IPS-15b (cell line): ENCODE results near the gene MYO1E.
"Not testable (repeated sequence)": the region's sequence is repeated elsewhere in the genome, so short reads cannot be mapped to it uniquely, and the experiment has no call there.

ENCODE experiments used
- H3K27me3 ChIP-seq: one replicate; pipeline ENCODE4 v1.6.1; 2013; ENCODE audit warnings: low read length; ENCODE audit not compliant: control insufficient read depth, insufficient read depth
- H3K36me3 ChIP-seq: one replicate; pipeline ENCODE4 v1.6.1; 2013; ENCODE audit warnings: low read length; ENCODE audit not compliant: control insufficient read depth, insufficient read depth
- H3K4me1 ChIP-seq: one replicate; pipeline ENCODE4 v1.6.1; 2013; ENCODE audit warnings: mild to moderate bottlenecking, low read length; ENCODE audit not compliant: control insufficient read depth, insufficient read depth
- H3K4me3 ChIP-seq: one replicate; pipeline ENCODE4 v1.5.1; 2013; ENCODE audit warnings: low read depth, low read length
- H3K9ac ChIP-seq: one replicate; pipeline ENCODE4 v1.6.1; 2013; ENCODE audit warnings: low read depth, mild to moderate bottlenecking, low read length
- H3K9me3 ChIP-seq: one replicate; pipeline ENCODE4 v1.6.1; 2013; ENCODE audit warnings: mild to moderate bottlenecking, low read length; ENCODE audit not compliant: control insufficient read depth, insufficient read depth

MYO1E gene

DNA sequence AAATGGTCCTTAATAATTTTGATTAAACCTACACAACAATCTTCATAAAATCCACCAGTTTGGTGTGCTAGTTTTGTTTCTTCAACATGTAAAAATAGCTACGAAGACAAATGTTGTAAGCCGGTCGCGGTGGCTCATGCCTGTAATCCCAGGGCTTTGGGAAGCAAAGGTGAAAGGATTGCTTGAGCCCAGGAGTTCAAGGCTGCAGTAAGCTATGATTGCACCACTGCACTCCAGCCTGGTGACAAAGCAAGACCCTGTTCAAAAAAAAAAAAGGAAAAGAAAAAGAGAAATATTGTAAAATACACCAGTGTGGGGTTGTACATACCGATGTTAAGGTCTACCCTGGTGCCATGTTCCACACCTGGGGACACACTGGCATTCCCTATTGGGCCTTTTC, 91.0 kb downstream of the MYO1E start:
- Histone ChIP-seq H3K9me3 (no peaks in the 10 kb centered on the region), H3K9ac (no peak overlapping the region), H3K4me3 (no peak overlapping the region), H3K4me1 (no peaks in the 10 kb centered on the region), H3K36me3 (no peaks in the 10 kb centered on the region), H3K27me3 (no peaks in the 10 kb centered on the region)

- no peaks in the 10 kb centered on the region for H3K36me3 ChIP-seq
- peaks cover 4% of the 10 kb centered on the region for H3K4me1 ChIP-seq
- H3K4me3 ChIP-seq, result no peak overlapping the region
- no peaks in the 10 kb centered on the region for H3K9me3 ChIP-seq
- H3K9ac ChIP-seq, result no peak overlapping the region
- no peaks in the 10 kb centered on the region for H3K27me3 ChIP-seq
Measured at GRCh38 chr15:59280855-59281254, 91.8 kb downstream of the MYO1E start.

- not testable (repeated sequence) for H3K9me3 ChIP-seq, H3K36me3 ChIP-seq, H3K9ac ChIP-seq, H3K4me3 ChIP-seq, H3K4me1 ChIP-seq, H3K27me3 ChIP-seq
Measured at GRCh38 chr15:59280292-59280691, 92.4 kb downstream of the MYO1E start.

- Histone ChIP-seq H3K27me3 (no peaks in the 10 kb centered on the region), H3K36me3 (no peaks in the 10 kb centered on the region), H3K9ac (no peak overlapping the region), H3K4me1 (peaks cover 4% of the 10 kb centered on the region), H3K4me3 (no peak overlapping the region), H3K9me3 (no peaks in the 10 kb centered on the region)
Measured at GRCh38 chr15:59279023-59279422, 93.6 kb downstream of the MYO1E start.

GRCh38 chr15:59278120-59278519, 94.6 kb downstream of the MYO1E start:
- H3K4me1 ChIP-seq, result peaks cover 4% of the 10 kb centered on the region
- no peak overlapping the region for H3K9ac ChIP-seq
- no peaks in the 10 kb centered on the region for H3K9me3 ChIP-seq
- H3K36me3 ChIP-seq, result no peaks in the 10 kb centered on the region
- H3K4me3 ChIP-seq, result no peak overlapping the region
- no peaks in the 10 kb centered on the region for H3K27me3 ChIP-seq

DNA sequence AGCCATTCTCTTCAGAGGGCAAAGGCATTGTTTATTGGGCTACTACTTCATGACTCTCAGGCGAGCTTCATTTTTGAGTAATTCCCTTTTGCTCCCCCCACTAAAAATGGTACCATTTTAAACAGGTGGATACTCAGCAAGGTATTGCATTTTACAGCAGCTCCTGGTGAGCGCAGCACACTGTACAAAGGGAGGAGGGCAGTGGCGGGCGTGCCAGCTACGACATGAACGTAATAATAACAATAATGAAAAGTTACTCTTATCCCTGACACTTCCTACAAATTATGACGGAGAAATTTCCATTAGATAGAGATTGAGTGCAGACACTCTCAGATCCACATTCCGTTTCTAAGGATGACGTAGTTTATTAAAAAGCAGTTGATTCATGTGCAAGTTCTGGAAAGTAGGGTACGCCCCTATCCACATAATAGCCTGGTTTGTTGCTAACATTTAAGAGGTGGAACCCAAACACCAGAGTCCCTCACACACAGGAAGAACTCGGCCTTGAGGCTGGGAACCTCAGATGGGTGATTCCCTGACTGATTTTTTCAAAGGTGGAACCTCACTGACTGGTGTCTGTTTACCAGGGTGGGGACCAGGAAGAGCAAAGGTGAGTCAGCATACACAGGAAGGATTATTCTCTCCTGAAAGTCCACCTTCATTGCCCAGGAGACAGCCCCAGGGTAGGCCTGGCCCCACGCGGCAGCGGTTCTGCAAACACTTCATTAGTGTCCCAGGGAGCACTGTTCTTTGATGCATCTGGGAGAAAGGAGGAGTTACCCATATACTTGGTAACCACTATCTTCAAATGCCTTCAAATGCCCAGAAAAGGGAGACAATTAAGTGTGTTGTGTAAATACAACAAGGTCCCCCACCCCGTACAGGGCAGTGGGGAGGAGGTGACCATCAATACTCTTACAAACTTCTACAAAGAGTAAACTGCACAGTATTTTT, 96.2 kb downstream of the MYO1E start:
- Histone ChIP-seq H3K4me3 (no peak overlapping the region), H3K27me3 (no peaks in the 10 kb centered on the region), H3K9ac (no peak overlapping the region), H3K36me3 (no peaks in the 10 kb centered on the region), H3K4me1 (peaks cover 4% of the 10 kb centered on the region), H3K9me3 (no peaks in the 10 kb centered on the region)

DNA sequence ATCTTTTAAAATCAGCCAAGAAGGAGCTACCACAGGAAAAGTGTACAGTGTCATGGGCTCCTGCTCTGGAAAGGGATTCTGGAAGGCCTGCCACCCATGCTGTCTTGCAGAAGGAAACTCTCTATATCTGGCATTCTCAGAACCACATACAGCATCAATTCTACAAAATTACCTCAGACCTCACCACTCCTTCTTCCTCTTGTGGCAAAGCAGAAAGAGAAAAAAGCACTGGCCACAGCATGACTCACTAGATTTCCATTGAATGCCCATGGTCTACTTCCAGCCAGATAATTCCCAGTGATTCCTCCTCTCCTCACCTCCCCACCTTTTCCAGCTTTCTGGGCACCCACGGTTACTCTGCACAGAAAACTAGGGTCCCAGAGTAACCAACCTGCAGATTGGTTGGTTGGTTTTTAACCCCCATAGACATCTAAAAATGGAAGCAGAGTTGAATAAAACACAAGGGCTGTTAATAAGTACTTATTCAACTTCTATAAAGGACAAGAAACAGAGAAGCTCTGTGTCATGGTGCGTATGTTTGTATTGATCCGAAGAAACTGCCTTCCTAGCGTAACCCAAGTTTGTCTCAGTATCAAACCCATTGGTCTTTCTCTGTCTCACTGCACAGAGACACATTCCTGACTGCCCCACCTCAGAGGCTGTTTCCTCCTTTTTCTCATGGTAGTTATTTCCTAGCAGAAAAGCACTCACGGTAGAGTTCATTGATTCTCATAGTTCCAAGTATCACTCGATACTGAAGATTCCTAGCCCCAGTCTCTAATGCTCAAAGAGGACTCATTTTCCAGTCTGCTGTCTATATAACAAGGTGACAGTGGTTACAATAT, 98.3 kb downstream of the MYO1E start:
- no peaks in the 10 kb centered on the region for H3K36me3 ChIP-seq
- H3K4me3 ChIP-seq, result no peak overlapping the region
- peaks cover 4% of the 10 kb centered on the region for H3K4me1 ChIP-seq
- no peaks in the 10 kb centered on the region for H3K9me3 ChIP-seq
- H3K27me3 ChIP-seq, result no peaks in the 10 kb centered on the region
- H3K9ac ChIP-seq, result no peak overlapping the region

DNA sequence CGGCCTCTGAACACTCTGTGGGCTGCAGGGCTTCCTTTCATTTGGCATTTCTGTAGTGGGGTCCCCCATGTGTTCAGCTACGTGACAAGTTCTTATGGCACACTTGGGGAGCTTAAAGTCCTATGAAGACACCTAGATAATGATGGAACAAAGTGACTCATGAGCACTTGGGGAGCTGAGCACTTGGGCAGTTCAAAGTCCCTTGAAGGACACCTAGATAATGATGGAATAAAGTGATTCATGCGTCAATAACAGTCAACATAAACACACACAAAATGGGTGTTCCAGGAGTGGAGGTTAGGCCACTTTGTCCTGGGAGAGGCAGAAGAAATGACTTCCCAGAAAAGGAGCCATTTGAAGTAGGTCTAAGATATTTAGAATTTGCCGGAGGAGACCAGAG, 99.4 kb downstream of the MYO1E start:
- no peak overlapping the region for H3K4me3 ChIP-seq
- H3K9ac ChIP-seq, result no peak overlapping the region
- no peaks in the 10 kb centered on the region for H3K36me3 ChIP-seq
- no peaks in the 10 kb centered on the region for H3K27me3 ChIP-seq
- no peaks in the 10 kb centered on the region for H3K9me3 ChIP-seq
- H3K4me1 ChIP-seq, result peaks cover 4% of the 10 kb centered on the region

- Histone ChIP-seq H3K36me3 (no peaks in the 10 kb centered on the region), H3K27me3 (no peaks in the 10 kb centered on the region), H3K4me3 (no peak overlapping the region), H3K9ac (no peak overlapping the region), H3K9me3 (no peaks in the 10 kb centered on the region), H3K4me1 (peaks cover 4% of the 10 kb centered on the region)
Measured at GRCh38 chr15:59271595-59272201, 101.0 kb downstream of the MYO1E start.

DNA sequence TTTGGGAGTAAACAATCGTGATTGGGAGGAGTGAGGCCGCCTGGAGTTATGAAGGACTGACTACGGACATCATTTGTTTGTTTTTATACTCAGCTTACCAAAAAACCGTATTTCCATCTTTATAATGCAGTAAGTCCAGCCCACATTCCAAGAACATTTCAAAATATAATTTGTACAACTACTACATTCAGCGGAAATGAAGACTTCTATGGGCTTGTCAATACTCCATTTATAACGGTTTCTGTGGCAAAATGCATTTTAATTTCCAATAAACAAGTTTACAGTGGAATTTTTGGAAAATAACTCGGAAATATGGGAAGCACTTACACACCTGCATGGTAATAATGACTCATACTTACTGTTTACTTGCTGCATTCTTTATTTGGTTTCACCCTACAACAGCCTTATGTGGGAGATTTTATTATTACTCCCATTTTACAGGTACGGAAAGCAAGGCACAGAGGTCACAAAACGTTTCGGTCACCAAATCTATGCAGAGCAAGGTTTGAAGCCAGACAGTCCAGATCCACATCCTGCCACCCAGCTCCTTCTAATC, 103.7 kb downstream of the MYO1E start:
- Histone ChIP-seq H3K9me3 (no peaks in the 10 kb centered on the region), H3K36me3 (no peaks in the 10 kb centered on the region), H3K4me1 (no peaks in the 10 kb centered on the region), H3K4me3 (no peak overlapping the region), H3K27me3 (no peaks in the 10 kb centered on the region), H3K9ac (no peak overlapping the region)

- Histone ChIP-seq H3K27me3 (no peaks in the 10 kb centered on the region), H3K9ac (no peak overlapping the region), H3K9me3 (no peaks in the 10 kb centered on the region), H3K4me1 (no peaks in the 10 kb centered on the region), H3K4me3 (no peak overlapping the region), H3K36me3 (no peaks in the 10 kb centered on the region)
Measured at GRCh38 chr15:59268168-59268851, 104.4 kb downstream of the MYO1E start.
